NCI-H2196 treated with DMSO at 0.1 percent for 48 hours (cell line): ENCODE data around the gene CIBAR2.

ENCODE experiments used
- DNase-seq: peaks from one replicate; lab custom pipeline; 2025; ENCODE audit not compliant: unreplicated experiment; lab: John Stamatoyannopoulos, UW

The CIBAR2 gene

DNA sequence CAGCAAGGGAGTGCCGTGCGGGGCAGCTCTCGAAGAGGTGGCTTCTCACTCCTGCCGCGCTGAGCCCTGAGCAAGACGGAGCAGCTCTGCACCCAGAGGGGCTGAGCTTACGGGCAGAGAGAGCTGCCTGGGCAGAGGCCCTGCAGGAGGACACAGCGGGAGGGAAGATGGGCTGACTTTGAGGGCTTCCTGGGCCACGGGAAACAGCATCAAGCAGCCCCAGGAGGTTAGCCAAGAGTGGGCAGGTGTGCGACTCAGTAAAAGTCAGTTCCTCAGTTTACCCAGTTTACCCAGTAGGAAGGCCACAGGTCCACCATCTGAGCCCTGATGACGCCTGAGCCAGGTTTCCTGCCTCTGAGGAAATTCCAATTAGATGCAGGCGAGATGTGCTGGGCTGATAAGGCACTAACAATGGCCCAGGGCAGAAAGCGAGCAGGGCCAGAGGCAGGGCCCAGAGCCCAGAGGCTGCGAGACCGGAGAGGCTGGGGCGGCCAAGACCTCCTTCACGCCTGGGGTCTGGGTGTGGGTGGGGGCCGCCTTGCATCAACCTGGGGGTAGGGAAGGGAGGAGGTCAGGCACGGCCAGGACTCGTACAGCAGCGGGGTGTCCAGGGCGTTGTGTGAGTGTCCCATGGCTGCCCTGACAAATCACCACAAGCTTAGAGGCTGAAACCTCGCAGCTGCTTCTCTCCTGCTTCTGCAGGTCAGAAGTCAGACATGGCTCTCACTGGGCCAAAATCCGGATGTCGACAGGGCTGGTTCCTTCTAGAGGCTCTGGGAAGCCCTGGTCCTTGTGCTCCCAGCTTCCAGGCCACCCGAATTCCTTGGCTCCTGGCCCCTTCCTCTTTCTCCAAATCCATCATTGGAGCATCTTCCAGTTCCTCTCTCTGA is 32.0 kb upstream of the CIBAR2 start:
- DNase-seq, result no peak

DNA sequence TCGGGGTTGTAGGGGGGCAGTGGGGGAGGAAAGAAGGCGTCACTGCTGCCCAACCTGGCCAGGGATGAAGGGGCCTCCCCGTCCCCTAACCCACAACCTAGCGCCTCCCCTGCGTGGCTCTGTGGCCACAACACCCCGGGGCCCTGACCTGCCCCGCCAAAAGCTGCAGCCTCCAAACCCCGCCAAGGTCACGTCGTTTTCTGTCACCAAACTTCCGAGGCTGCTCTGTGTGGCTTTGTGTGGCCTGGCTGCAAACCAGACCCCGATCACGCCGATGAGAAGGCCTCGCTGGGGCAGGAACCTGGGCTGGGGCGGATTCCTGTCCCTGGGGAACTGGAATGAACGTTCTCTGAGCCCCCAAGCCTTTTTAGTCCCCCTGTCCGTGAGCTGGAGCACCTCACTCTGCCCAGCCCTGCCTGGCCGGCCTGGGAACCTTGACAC is 30.5 kb upstream of the CIBAR2 start:
- no peak for DNase-seq

- DNase-seq, result no peak
Measured at GRCh38 chr16:85142129-85142513, 29.8 kb upstream of the CIBAR2 start.

DNA sequence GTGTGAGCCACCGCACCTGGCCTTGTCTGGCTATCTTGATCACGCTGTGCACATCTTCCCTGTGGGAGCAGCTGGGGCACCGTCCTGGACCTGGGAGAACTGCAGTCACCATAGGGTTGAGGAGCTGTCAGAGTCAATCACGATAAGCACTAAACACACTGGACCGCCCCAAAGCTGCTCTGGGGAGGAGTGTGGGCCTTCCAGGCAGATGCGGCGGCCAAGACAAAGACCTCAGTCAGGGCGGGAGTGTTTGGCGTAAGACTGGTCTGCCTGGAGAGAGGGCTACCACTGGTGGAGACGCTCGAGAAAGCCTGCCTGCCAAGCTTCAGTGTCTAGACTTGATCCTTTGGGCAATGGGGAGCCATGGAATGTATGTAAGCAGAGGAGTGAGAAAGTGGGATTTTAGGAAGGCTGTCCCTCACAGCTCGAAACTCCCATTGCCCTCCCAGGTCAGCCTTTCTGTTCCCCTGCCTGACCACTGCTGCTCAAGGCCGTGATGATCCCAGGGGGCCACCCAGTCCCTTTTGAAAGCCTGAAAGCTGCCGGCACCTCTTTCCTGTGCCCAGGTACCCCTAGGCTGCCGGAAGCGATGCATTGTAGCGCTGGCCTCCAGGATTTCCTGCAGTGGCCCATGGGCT is 29.3 kb upstream of the CIBAR2 start:
- DNase-seq, result no peak

GRCh38 chr16:85140455-85141012 is 28.3 kb upstream of the CIBAR2 start:
- DNase-seq, result no peak

DNA sequence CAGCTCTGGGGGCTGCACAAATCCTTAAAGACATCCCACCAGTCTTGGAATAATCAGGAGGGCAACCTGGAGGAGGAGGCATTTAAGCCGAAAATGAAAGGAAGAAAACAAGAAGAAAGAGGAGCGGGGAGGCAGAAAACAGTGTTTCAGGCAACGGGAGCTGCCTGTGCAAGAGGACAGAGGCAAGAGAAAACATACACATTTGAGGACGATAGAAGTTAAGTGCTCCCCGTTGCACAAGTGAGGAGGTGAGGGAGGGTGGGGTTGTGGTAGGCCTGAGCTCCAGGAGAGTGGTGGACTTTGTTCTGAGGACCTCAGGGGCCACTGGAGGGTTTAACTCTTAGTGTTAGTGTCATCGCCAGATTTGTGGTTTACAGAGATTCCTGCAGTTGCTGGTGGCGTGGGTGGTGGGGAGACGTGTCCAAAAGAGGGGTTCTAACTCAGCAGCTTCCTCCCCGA is 27.6 kb upstream of the CIBAR2 start:
- DNase-seq, result no peak

GRCh38 chr16:85138825-85139627 is 26.8 kb upstream of the CIBAR2 start:
- DNase-seq, result peak; percentile 25

DNA sequence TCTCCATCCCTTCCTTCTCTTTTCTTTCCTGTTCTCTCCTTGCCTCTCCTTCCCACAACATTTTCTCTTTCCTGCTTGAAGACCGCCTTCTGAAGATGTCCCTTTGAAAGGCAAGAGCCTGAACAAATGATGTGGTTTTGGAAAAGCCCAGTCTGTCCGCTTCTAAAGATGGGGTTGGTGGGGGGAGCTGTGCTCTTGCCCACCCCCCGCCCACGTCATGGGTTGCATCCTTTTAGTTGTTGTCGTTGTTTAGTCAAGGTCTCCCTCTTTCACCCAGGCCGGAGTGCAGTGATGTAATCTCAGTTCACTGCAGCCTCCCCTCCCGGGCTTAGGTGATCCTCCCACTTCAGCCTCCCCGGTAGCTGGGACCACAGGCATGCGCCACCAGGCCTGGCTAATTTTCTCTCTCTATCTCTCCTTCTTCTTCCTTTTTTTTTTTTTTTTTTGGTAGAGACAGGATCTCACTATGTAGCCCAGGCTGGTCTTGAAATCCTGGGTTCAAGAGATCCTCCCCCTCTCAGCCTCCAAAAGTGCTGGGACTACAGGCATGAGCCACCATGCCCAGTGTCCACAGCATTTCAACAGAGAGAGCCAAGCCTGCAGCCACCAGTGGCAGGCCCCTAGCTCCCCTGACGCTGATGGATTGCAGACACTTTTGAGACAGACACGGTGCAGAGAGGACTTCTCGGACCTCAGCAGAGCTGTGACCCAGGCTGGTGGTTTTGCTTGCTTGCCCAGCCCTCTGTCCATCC is 26.0 kb upstream of the CIBAR2 start:
- DNase-seq, result no peak

- peak; percentile 56 for DNase-seq
Measured at GRCh38 chr16:85137323-85138072, 25.2 kb upstream of the CIBAR2 start.

GRCh38 chr16:85136702-85137322 is 24.5 kb upstream of the CIBAR2 start:
- DNase-seq, result no peak

GRCh38 chr16:85136213-85136701 is 24.0 kb upstream of the CIBAR2 start:
- DNase-seq, result no peak

DNA sequence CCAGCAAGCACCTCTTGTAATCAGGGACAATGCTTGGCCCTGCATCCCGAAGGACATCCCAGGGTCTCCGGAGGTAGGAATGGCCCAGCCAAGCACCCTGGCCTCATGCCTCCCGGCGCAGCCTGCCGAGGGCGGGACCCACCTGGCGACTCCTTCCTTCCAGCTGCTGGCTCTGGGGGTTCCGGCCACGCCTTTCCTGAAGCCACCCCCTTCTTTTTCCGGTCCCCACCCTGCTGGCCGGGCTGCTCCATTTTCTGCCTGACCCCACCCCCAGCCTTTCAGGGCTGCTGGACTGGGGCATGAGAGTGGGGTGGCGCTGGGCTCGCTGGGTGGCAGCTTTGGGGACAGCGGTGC is 22.5 kb upstream of the CIBAR2 start:
- no peak for DNase-seq

GRCh38 chr16:85134076-85134788 is 22.0 kb upstream of the CIBAR2 start:
- no peak for DNase-seq

GRCh38 chr16:85133290-85133599 is 21.0 kb upstream of the CIBAR2 start:
- no peak for DNase-seq

- DNase-seq, result no peak
Measured at GRCh38 chr16:85132456-85133289, 20.4 kb upstream of the CIBAR2 start.

GRCh38 chr16:85130705-85131028 is 18.4 kb upstream of the CIBAR2 start:
- no peak for DNase-seq

DNA sequence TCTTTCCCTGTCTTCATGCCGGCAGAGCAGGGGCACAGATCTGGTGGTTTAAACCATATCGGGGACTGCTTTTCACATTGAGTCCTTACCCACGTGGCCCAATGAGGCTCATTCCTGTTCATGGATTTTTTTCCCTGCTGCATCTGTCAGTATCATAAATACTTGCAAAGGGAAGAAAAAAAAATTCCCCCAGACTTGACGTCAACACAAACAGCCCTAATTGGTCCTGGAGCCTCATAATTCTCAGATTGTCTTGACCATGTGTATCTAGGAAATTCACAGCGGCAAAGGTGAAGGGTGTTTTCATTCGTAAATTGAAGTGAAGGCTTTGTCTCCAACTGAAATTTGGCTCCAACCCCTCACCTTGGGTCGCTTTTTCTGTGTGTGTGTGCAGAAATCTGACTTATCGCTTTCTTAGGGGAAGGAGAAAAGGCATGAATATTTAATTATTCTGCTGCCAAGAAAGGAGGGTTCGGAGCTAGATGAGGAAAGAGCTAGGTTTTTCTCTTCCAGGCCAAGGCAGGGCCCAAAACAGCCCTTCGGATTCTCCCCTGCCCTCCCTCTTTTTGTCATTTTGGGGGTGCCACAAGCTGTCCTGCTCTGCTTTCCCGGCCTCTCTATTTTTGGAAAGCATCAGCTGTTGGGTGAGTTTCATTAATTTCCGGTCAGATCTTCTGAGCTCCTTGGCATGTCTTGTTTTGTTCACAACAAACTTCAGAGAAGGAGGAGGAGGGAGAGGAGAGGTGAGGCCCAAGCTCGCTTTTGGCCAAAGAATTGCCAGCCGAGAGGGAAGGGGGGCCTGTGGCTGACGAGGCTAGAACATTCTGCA is 17.8 kb upstream of the CIBAR2 start:
- DNase-seq, result no peak
